GM13977 (cell line): ENCODE results near the gene KCNQ1.

Experiments
- DNase-seq: peaks from one replicate; pipeline ENCODE4 v3.0.0; 2012; ENCODE audit warnings: low spot score
- CTCF ChIP-seq: IDR thresholded peaks from 2 replicates; pipeline ENCODE4 v1.5.1; 2012; ENCODE audit warnings: mild to moderate bottlenecking, control low read depth; ENCODE audit not compliant: insufficient read depth; ENCODE audit errors: extremely low read depth, missing control alignments
- in situ Hi-C: fragments of 300-500 bp; cut with MboI; formaldehyde crosslinking; loops from one replicate; pipeline ENCODE4 v1.12.0; 2022; ENCODE audit warnings: low sequenced_read_pairs, low pct_unique_long_range_greater_than_20kb, mixed read lengths, inconsistent platforms; ENCODE audit not compliant: unreplicated experiment

Gene KCNQ1

GRCh38 chr11:2750682-2751522, 306.1 kb downstream of the KCNQ1 start:
- no peak for DNase-seq
- TF ChIP-seq CTCF: no peak
- in situ Hi-C loops: no loop called here

GRCh38 chr11:2751523-2752203, 306.9 kb downstream of the KCNQ1 start:
- no peak for DNase-seq
- no peak for TF ChIP-seq CTCF
- in situ Hi-C loops: no loop called here

DNA sequence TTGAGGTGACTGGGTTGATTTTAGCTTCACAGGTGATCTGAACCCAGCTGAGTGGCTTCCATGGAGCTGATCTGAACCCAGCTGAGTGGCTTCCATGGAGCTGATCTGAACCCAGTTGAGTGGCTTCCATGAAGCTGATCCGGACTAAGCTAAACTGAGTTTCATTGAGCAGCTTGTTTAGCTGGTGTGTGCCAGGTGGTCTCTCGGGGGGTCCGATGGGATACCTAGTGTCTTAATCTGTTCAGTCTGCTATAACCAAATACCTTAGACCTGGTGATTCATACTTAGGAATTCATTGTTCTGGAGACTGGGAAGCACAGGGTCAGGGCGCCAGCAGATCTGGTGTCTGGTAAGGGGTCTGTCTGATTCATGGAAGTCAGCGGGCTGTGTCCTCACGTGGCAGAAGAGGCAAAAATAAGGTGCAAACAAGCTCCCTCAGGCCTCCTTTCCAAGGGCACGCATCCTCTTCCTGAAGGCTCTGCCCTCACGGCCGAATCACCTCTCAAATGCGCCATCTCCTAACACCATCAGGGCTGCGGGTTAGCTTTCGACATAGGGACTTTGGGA, 307.5 kb downstream of the KCNQ1 start:
- in situ Hi-C loops: no loop called here
- no peak for TF ChIP-seq CTCF
- DNase-seq: no peak

DNA sequence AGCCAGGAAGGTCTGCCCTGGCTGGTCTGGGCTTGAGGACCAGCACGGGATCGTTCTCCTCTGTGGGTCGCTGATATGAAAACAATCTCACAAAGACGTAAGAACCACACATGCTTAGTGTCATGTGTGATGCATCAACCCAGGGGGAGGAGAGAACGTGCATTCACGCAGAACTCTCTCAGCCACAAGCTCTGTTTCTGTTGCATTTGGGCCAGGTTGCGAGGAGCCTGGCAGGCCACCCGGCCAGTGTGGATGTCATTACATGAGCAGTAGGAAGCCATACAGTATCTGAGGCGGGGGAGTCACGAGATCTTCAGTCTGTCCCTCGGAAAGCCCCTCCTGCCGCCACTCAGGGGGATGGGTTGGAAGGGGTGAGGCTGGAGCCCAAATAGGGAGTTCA, 308.1 kb downstream of the KCNQ1 start:
- TF ChIP-seq CTCF: no peak
- DNase-seq: no peak
- in situ Hi-C loops: no loop called here

GRCh38 chr11:2754008-2754407, 309.2 kb downstream of the KCNQ1 start:
- no peak for DNase-seq
- in situ Hi-C loops: no loop called here
- no peak for TF ChIP-seq CTCF

GRCh38 chr11:2755071-2755470, 310.3 kb downstream of the KCNQ1 start:
- no peak for TF ChIP-seq CTCF
- no peak for DNase-seq
- in situ Hi-C loops: no loop called here
